SK-N-MC (cell line): ENCODE data around the gene CCNQ.

Experiments used
- EZH2 ChIP-seq: fragments of 200-600 bp; sonication (generic); IDR thresholded peaks from one replicate; pipeline ENCODE4 v1.6.1; 2017; ENCODE audit warnings: antibody characterized with exemption
- FOXP2 ChIP-seq: optimal IDR thresholded peaks from 2 replicates; pipeline ENCODE3; 2011; ENCODE audit warnings: mild to moderate bottlenecking, moderate library complexity; ENCODE audit not compliant: insufficient read depth; ENCODE audit errors: extremely low read length, control extremely low read depth
- POLR2AphosphoS5 ChIP-seq: IDR thresholded peaks from 2 replicates; pipeline ENCODE4 v1.6.1; 2012; ENCODE audit warnings: mild to moderate bottlenecking, low read depth, low read length, borderline replicate concordance

DNA sequence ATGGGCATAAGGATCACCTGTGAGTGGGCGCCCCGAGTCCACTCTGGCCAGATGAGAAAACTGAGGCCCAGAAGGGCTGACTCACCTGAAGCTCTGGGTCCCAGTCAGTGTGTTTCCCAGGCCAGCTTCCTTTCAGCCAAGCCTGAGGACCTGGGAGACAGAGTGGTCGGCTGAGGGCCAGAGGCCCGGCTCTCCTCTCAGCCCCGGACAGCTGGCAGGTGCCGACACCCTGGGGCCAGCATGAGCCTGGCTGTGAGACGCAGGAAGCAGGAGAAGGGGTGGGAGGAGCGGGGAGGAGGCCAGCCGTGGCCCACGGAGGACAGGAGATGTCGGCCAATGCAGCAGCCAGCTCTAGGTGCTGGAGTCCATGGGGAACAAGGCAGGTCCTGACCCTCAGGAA, 52.6 kb downstream of the CCNQ start:
- TF ChIP-seq EZH2 (no peak), POLR2AphosphoS5 (no peak), FOXP2 (no peak)
